ENCODE data around the gene AXL.

- no peak for TF ChIP-seq POLR2A (IDR thresholded peaks at IDR 0.05)
- TF ChIP-seq CTCF (IDR thresholded peaks at IDR 0.05) = no peak
Measured at GRCh38 chr19:41187884-41188279, 31.1 kb upstream of the AXL start.

All from prostate gland (tissue), 2 donors.